Stimulated activated CD4-positive, alpha-beta T cell treated with anti-CD3 and anti-CD28 coated beads, Interleukin-12 subunit alpha, Interleukin-12 subunit beta, amount 100 ng/mL, for 48 hours (primary cell): ENCODE measurements around the gene IRF1.

Experiments used
- DNase-seq, 3 donors: peaks; one replicate each; pipeline ENCODE4 v3.0.0-alpha.2; 2020; ENCODE audit warnings: low read depth in 2 of 3, low spot score in 1 of 3

The IRF1 gene

DNA sequence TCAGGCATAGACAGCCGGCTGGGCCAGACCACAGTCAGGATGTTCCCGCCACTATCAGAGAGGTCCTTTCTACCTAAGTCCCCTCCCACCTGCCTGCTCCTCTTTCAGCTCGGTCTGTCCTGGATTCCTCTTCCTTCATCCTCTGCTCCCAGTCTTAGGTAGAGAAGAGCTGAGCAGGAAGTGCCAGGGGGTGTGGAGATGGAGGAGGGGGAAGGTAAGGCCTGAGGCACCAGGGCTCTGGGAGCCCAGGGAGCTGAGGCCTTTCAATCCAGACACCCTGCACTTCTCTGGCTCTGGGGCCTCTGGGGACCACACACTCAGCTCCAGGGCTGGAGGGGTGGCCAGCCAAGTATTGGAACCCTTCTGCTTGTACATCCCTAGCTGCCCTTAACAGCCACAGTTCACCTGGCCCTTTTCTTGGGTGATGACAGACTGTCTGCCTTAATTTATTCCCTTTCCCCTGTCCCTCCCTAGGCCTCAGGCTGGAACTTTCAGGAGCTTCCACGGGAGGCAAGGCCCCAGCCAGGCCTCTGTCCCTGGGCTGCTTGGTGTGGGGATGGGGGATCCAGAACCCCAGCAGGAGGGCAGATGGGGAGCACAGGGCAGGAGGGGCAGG lies 15.6 kb downstream of the IRF1 start:
- no peak for DNase-seq

DNA sequence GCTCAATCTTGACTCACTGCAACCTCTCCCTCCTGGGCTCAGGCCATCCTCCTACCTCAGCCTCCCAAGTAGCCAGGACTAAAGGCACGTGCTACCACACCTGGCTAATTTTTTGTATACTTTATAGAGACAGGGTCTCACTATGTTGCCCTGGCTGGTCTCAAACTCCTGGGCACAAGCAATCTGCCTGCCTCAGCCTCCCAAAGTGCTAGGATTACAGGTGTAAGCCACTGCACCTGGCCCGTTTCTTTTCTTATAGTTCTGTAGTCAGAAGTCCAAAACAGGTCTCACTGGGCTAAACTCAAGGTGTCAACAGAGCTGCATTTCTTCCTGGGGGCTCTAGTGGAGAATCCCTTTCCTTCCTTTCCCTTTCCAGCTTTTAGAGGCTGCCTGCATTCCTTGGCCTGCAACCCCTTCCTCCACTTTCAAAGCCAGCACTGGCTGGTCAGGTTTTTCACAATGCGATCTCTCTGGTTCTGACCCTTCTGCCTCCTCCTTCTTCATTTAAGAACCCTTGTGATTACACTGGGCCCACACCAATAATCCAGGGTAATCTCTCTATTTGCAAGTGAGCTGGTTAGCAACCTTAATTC lies 16.3 kb downstream of the IRF1 start:
- no peak for DNase-seq

DNA sequence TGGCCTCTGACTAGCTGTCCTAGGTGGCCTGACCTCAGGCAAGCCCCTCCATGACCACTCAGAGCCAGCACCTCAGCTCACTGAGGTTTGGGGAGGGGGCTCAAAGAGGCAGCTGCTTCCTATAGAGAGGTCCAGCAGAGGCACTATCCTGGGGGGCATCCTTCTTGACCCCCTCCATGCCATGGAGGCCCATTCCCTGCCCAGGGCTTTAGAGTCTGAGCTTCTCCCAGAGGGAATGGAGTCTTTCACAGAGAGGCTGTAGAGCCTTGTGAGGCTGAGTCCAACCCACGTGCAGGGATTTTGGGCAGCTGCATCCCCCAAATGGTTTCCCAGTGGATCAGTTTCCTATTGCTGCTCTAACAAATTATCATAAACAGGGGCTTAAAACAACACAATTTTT lies 16.9 kb downstream of the IRF1 start:
- no peak for DNase-seq

DNA sequence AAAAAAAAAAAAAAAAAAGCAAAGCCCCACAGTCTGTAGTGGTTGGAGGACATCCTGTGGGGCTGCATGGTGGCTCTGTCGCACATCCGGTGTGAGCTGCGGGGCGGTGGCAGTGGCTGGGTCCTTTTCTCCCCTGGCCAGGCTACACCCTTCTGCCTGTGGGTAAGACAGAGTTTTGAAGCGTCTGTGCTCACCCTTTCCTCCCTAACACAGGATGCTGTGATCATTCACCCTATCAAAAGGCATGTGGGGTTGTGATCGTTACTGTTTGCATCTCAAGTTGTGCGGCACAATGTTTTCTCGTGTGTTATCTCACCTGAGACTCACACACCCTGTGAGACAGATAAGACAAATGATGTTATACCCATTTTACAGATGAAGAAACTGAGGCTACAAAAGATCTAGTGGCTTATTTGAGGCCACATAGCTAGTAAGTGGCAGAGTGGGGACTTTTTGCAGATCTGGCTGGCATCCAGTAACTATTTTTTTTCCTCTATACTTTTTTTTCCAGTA lies 17.5 kb downstream of the IRF1 start:
- peak in 1 of 3 donors; percentile 60 for DNase-seq

DNA sequence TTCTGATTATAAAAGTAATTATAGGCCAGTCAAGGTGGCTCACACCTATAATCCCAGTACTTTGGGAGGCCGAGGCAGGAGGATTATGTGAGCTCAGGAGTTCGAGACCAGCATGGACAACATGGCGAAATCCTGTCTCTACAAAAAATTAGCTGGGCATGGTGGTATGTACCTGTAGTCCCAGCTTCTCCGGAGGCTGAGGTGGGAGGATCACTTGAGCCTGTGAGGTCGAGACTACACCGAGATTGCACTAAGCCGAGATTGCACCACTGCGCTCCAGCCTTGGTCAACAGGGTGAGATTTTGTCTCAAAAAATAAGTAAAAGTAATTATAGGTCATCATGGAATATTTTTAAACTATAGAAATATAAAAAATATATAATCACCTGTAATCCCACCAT lies 18.1 kb downstream of the IRF1 start:
- no peak for DNase-seq

DNA sequence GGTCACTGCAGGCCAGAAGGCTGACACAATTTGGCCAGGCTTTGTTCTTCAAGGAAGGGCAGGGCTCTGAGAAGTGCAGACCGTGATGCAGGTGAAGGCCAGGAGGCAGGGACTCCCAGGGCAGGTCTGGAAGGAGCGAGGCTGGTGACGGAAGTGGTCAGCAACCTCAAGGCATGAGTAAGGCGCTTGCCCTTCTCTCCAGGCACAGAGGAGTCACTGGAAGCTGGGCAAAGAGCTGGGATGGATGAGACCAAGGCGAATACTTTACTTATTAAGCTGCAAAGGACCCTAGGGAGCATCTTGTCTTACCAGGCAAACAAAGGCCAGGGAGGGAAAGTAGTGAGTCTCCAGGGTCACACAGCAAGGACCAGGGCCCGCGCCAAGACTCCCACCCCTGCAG lies 18.6 kb downstream of the IRF1 start:
- no peak for DNase-seq

DNA sequence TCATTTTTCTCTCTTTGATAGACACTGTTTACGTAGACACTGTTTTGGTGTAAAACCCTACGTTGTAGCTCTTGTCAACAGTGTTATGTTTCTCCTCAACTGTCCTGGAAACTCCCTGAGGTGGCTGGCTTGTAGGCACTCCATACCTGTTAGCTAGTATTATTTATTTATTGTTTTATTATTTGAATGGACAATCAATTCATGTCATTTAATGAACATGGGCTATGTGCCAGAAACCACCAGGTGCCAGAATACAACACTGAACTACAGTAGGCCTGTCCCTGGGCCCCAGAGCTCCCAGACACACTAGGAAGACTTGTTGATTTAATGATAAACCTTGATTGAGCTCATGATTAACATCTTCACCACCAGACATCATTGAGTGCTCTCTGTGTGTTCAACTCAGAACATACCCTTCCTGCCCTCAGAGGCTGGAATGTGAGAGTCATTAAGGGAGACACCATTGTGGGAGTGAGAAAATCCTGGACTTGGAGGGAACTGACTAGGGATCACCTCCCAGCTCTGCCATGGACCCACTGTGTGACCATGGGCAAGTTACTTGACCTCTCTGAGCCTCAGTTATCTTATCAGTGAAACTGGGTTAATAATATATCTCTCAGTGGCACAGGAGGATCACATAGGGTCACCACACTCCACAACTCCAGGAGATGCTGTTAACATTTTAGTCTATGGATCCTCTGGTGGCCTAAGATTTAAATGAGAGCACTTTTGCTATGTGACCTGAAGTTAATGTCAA lies 19.2 kb downstream of the IRF1 start:
- no peak for DNase-seq

DNA sequence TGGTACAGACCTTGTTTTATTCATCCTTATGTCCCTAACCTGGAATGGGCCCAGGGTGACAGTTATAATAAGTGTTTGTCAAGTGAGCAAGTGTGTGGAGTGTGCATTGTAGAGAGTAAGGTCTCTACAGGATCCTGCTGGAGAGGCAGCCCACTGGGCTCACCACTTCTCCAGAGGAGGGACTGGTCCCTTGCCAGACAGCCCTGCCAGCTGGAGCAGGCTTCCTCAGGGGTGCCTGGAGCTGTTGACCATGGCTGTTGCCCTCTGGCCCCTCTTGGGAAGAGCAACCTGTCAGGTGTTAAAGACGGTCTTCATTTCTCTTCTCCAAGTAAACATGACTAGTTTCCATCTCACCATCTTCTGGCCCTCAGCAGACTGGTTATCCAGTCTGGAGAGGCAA lies 20.0 kb downstream of the IRF1 start:
- no peak for DNase-seq

DNA sequence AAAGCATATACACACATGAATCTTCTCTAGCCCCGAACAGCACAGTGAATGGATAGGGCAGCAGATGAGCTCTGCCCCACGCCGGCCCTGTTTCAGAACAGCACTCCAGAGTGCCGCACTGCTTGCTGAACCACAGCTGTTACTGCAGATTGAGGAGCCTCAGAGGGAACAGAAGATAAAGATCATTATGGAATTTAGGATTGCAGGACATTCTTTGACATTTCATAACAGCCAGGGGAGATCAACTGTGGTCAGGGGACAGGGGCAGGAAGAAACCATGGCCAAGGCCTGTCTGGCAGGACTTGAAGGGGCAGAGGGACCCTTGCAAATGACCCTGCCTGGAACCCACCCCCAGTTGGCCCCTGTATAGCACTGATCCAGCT lies 20.6 kb downstream of the IRF1 start:
- DNase-seq, result no peak

DNA sequence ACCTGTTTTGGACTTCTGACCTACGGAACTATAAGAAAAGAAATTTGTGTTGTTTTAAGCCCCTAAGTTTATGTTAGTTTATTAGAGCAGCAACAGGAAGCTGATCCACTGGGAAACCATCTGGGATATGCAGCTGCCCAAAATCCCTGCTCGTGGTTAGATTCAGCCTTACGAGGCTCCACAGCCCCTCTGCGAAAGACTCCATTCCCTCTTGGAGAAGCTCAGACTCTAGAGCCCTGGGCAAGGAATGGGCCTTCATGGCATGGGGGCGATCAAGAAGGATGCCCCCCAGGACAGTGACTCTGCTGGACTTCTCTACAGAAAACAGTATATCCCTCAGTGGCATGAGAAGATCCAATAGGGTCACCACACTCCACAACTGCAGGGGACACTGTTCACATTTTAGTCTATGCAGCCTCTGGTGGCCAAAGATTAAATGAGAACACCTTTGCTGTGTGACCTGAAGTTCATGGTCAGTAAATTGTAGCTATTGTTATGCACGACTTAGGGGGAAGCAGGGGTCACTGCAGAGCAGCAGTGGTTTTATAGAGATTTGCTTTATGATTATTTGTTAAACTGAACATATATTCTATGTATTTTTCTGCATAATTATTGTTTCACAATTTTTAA lies 21.1 kb downstream of the IRF1 start:
- DNase-seq, result no peak

DNA sequence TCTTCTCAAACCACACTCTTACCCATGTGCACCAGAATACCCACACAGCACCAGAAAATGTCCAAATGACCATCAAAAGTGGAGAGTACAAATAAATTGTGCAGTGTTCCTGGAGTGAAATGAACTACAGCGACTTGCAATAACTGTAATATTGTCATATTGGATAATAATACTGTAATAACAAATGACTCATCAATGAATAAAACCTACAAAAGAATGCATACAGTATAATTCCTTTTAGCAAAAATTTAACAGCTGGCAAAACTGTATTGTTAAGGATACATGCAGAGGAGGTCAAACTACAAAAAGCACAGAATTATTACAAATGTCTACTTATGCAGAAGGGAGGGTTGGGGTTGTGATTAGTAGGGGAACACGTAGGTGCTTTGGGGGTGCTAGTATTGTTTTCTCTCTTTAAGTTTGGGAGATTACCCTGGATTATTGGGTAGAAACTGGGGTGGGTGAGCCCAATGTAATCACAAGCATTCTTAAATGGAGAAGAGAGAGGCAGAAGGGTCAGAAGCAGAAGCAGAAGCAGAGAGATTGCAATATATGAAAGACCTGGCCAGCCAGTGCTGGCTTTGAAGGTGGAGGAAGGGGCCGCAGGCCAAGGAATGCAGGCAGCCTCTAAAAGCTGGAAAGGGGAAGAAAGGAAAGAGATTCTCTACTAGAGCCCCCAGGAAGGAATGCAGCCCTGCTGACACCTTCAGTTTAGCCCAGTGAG lies 21.8 kb downstream of the IRF1 start:
- DNase-seq, result no peak

DNA sequence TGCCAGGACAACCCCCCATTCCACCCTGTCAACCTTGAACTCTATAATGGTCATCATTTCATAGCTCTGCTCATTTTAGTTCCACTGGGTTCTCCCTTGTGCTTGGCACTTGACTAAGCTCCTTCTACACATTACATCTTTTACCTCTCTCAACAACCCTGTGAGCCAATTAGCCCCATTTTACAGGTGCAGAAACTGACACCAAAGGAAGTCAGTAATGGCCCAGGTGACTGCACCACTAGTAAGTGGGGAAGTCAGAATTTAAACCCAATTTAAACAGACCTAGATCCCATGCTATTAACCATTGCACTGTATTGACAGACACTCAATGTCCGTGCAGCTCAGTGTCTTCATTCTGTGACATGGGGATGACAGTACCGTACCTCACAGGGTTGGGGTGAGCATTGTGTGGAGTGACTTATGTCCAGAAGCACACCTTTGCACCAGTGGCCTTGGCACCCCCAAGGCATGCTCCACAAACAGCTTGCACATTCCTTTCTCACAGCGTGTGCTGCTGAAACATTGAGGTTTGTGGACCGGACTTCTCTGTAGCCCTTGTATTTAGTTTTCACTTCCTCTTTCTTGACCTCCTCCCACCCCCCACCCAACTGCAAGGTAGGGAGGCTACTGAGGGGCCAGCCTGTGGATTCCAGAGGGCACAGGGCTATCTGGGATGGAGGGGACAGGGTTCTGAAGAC lies 23.1 kb downstream of the IRF1 start:
- DNase-seq, result no peak

DNA sequence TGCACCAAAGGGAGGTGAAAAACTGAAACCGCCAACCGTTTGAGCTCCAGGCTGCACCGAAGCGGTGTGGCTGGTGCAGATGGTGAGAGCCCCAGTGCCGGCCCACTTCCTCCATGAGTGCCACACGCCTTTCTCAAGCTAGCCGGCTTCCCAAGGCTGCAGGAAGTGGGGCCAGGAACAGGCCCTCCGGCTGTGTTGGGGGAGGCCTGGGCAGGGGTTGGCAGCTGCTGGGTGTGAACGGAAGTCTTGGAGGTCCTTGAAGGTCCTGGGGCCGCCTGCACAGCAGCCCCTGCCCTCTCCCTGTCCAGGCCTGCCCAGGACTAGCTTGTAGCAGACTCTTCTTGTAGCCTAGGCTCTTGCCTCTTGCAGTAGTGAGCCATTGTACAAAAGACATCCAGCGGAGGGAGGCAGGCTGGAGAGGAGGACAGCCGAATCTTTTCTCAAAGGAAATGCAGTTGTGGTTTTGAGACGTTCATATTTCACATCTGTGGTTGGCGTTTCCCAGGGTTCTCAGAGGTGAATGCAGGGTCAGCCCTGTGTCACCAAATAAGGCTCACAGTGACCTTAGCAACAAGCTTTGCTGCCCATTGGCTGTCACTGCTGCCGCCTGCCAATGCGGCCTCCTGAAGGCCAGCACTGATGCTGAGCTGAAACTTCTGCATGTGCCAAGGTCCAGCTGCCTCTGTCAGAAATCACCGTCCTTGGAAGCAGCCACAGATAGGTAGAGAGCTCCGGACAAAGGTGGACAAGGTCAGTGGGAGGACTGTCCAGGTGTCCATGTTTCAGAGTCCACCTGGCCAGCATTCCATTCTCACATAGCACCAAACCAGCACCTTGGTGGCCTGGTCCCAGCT lies 23.9 kb downstream of the IRF1 start:
- peak; percentile 42 to 69 (median 59) for DNase-seq

DNA sequence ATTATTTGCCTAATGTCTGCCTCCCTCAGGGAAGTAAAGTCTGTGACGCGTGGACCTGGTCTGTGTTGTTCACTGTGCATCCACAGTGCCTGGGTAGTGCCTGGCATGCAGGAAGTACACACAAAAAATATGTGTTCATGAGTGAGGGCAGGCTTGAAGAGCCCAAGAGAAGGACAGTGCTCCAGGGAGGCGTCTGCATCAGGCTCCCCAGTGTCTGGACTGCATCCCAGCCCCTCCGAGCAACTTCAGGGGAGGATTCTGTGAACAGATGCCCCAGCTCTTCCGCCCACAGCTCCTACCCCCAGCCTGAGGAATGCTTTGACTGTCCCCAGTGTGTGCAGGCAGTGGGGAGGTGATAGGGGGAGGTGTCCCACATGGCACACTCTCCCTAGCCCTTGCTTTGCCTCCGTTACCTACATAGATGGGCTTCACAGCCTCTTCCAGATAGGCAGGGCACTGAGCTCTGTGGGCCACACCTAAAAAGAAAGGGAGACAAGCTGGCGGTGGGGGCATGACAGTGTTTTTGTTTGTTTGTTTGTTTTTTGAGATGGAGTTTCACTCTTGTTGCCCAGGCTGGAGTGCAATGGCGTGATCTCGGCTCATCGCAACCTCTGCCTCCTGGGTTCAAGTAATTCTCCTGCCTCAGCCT lies 25.4 kb downstream of the IRF1 start:
- no peak for DNase-seq

DNA sequence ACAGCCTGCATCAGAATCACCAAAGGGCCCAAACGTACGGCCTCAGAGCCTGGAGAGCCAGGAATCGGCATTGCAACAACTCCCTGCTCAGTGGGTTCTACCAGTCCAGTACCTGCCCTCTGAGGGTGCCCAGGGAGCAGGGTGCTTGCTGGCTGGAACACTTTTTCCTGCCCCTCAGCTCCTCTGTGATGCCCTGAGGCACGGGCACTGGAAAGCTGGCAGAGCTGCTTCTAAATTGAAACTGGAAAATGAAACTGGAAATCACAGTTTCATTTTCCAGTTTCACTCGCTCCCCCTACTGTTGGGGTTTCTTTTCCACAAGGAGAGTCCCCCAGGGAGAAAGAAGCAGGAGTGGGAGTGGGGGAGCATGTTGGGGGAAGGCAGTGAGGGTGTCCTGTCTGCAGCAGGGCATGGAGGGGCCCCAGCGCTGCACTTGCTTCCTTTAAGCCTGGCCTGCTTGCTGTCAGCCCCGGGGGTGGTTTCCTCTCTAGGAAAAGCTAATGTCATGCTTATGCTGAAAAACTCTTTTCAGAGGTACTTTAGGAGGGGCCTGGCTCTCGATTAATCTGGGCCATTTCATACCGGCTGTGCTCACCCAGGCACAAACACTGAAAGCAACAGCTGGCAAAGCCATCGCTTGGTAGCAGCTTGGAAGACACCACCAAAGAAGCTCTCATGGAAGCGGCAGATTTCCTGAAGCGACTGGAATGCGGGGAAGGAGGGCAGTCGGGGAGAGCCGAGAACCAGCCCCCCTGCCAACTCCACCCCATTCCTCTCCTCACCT lies 26.2 kb downstream of the IRF1 start:
- DNase-seq, result no peak

DNA sequence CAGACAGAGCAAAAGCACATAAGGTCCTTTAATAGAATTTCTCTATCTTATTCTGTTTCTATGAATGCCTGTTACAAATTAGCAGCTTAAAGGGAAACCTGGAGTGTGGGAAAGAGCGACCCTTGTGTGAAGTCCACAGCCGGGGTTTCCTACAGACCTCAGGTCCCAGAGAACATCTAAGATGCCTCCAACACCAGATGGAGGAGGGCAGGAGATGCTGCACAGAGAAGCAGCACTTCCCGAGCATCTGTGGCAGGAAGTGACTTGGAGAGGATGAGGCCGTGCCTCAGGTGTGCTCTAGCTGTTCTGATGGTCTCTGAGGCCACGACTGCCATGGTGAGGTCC lies 26.8 kb downstream of the IRF1 start:
- no peak for DNase-seq

DNA sequence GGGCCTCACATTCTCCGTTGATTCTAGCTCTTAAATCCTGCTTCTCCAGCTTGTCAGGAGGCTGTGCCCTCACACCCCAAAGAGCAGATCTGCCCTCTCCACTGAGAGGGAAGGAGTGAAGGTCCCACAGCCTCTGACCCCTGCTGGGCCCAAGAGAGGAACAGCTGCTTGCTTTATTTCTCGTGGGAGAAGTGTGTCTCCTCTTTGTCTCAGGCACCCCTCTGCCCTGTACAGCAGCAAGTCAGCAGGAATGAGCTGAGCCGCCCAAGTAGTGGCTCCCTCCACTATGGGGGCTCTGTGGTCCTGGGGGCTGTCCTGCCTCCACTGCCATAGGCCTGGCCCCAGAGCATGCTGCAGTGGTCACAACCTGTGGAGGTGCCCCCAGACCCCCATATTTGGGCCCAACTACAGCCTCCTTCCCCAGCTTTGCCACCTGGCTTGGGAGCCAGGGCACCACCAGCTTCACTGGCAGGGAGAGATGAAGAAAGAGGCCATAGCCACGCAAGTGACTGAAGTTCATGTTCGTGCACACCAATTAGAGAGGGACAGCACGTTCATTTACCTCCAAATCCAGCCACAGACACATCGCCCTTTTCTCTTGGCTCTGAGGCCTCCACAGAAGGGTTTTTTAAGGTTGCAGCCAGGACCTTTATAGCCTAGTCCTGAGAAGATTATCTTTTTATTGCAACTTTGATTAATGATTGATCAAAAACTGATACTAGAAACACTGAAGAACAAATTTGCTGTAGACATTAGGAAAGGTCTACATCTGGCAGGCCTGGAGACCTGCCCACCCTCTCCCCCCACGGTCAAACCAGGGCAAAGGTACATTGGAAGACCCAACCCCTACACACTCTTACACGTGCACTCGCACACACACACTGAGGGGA lies 27.5 kb downstream of the IRF1 start:
- no peak for DNase-seq

DNA sequence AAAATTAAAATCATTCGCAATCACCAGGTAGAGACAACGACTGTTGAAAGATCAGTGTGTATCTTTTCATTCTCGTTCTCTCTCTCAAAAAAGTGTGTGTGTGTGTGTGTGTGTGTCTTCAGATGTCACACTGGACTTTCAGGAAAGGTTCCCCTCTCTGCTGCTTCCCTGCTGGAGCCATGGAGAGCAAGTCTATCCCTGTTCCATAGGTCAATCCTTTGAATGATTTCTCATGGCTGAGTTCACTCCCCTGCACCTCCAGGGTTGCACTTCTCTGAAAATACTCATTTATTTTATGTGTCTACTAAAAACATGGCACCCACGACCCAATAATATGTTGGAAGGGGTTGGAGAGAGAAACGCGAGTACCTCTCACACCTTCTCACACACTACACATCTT lies 28.2 kb downstream of the IRF1 start:
- DNase-seq, result no peak
